Erythroblast (primary cell): ENCODE results near the gene EEA1.

ENCODE experiments used
- GATA1 ChIP-seq: IDR thresholded peaks from 2 replicates; pipeline ENCODE4 v1.6.1; 2011; ENCODE audit warnings: low read depth, mild to moderate bottlenecking, control low read depth, low read length, moderate library complexity
- POLR2A ChIP-seq: IDR thresholded peaks from 2 replicates; pipeline ENCODE4 v1.6.1; 2011; ENCODE audit warnings: mild to moderate bottlenecking, low read length

DNA sequence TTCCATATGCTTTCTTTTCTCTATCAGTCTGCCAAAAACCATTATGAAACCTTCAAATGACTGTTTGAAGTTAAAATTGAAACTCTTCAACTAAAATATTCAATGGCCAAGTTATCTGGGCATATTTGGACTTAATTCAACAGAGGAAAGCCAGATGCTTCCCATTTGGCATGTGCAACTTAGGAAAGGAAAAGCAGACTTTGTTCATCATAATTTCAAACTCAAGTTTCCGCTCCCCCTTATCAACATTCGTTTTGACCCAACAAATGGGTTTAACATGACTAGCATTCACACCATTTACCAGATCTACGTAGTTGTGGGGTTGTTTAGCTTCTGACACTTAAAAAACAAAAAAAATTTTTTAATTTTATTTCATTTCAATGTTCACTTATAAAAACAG lies 150.6 kb downstream of the EEA1 start:
- no peak for TF ChIP-seq POLR2A
- TF ChIP-seq GATA1 = no peak
